CD14-positive monocyte (primary cell): ENCODE results near the gene PLA2G4A. TPM values are rescaled to one million over a fixed set of nuclear protein-coding genes. Genes with fewer than 3 reads are reported as not detected.

Experiments
- DNase-seq, 3 donors: peaks; one replicate each; pipeline ENCODE4 v3.0.0-alpha.2; 2011 to 2022
- H2AFZ ChIP-seq: 2 replicates; pipeline ENCODE4 v1.6.0; 2012; ENCODE audit warnings: mild to moderate bottlenecking, low read depth, low read length, inconsistent platforms; ENCODE audit not compliant: insufficient read depth, poor library complexity, severe bottlenecking
- H3K27ac ChIP-seq, 2 donors: 1 replicate in 1 of 2; 2 replicates in 1 of 2; pipeline ENCODE4 v1.5.1; 2012 to 2013; ENCODE audit warnings: low read length in 2 of 2, control low read depth in 1 of 2, inconsistent platforms in 1 of 2, low read depth in 1 of 2, mild to moderate bottlenecking in 1 of 2
- H3K27me3 ChIP-seq, 2 donors: one replicate each; pipeline versions ENCODE4 v1.6.0 to v1.6.1; 2011 to 2013; ENCODE audit warnings: low read length in 2 of 2; ENCODE audit not compliant: control insufficient read depth in 2 of 2, insufficient read depth in 2 of 2
- H3K36me3 ChIP-seq, 2 donors: replicated peaks in 1 of 2; 1 replicate in 1 of 2; 2 replicates in 1 of 2; pipeline versions ENCODE4 v1.5.1 to v1.6.1; 2012 to 2013; ENCODE audit warnings: low read length in 2 of 2, control low read depth in 1 of 2, inconsistent platforms in 1 of 2, mild to moderate bottlenecking in 1 of 2; ENCODE audit not compliant: insufficient read depth in 2 of 2, control insufficient read depth in 1 of 2
- H3K4me1 ChIP-seq, 2 donors: 1 replicate in 1 of 2; 2 replicates in 1 of 2; pipeline versions ENCODE4 v1.5.1 to v1.6.1; 2012 to 2013; ENCODE audit warnings: low read length in 2 of 2, control low read depth in 1 of 2, inconsistent platforms in 1 of 2, mild to moderate bottlenecking in 1 of 2, moderate library complexity in 1 of 2; ENCODE audit not compliant: insufficient read depth in 2 of 2, control insufficient read depth in 1 of 2
- H3K4me2 ChIP-seq: replicated peaks from 2 replicates; pipeline ENCODE3; 2012; ENCODE audit warnings: low read length, moderate library complexity, mild to moderate bottlenecking; ENCODE audit not compliant: poor library complexity, severe bottlenecking; ENCODE audit errors: extremely low read depth
- H3K4me3 ChIP-seq, 3 experiments: fragments of 200-600 bp in 1 of 3; sonication (generic) in 1 of 3; replicated peaks in 1 of 3; 1 replicate in 2 of 3; 2 replicates in 1 of 3; pipeline ENCODE4 v1.5.1; 2011 to 2013; ENCODE audit warnings: low read length in 3 of 3, mild to moderate bottlenecking in 3 of 3, control low read depth in 2 of 3, low read depth in 2 of 3, inconsistent platforms in 1 of 3, moderate library complexity in 1 of 3
- H3K79me2 ChIP-seq: 2 replicates; pipeline ENCODE4 v1.6.0; 2012; ENCODE audit warnings: mild to moderate bottlenecking, control low read depth, inconsistent platforms, low read length, moderate library complexity; ENCODE audit not compliant: insufficient read depth
- H3K9ac ChIP-seq: 2 replicates; pipeline ENCODE4 v1.6.0; 2017; ENCODE audit warnings: low read length, mild to moderate bottlenecking; ENCODE audit not compliant: insufficient read depth, poor library complexity, severe bottlenecking
- H3K9me3 ChIP-seq, 2 donors: replicated peaks in 1 of 2; 1 replicate in 1 of 2; 2 replicates in 1 of 2; pipeline versions ENCODE4 v1.5.1 to v1.6.1; 2012 to 2013; ENCODE audit warnings: low read length in 2 of 2, control low read depth in 1 of 2; ENCODE audit not compliant: control insufficient read depth in 1 of 2, insufficient read depth in 1 of 2
- H4K20me1 ChIP-seq: 2 replicates; pipeline ENCODE4 v1.6.0; 2012; ENCODE audit warnings: mild to moderate bottlenecking, low read length, control low read depth, moderate library complexity; ENCODE audit not compliant: insufficient read depth
- H3K27ac Mint-ChIP-seq, 7 donors: one replicate each; pipeline ENCODE4 v1.8.0; 2020; ENCODE audit warnings: mild to moderate bottlenecking in 7 of 7, mixed read lengths in 7 of 7, moderate library complexity in 6 of 7, inconsistent platforms in 2 of 7
- H3K27me3 Mint-ChIP-seq, 3 donors: one replicate each; pipeline ENCODE4 v1.8.0; 2021 to 2022; ENCODE audit warnings: low read depth in 3 of 3, mild to moderate bottlenecking in 3 of 3, mixed read lengths in 3 of 3, moderate library complexity in 3 of 3, inconsistent platforms in 1 of 3
- H3K36me3 Mint-ChIP-seq, 2 donors: one replicate each; pipeline ENCODE4 v1.8.0; 2020; ENCODE audit warnings: mixed read lengths in 2 of 2, inconsistent platforms in 1 of 2, mild to moderate bottlenecking in 1 of 2
- H3K4me1 Mint-ChIP-seq: one replicate; pipeline ENCODE4 v1.8.0; 2020; ENCODE audit warnings: mild to moderate bottlenecking, mixed read lengths
- H3K4me3 Mint-ChIP-seq, 2 donors: one replicate each; pipeline ENCODE4 v1.8.0; 2020; ENCODE audit warnings: mild to moderate bottlenecking in 2 of 2, mixed read lengths in 2 of 2, moderate library complexity in 1 of 2
- H3K9me3 Mint-ChIP-seq, 7 donors: one replicate each; pipeline ENCODE4 v1.8.0; 2020 to 2022; ENCODE audit warnings: mixed read lengths in 7 of 7, mild to moderate bottlenecking in 6 of 7, moderate library complexity in 6 of 7, inconsistent platforms in 2 of 7
- CTCF ChIP-seq: fragments of 200-600 bp; IDR thresholded peaks from one replicate; pipeline ENCODE4 v1.8.0; 2022; ENCODE audit warnings: antibody characterized with exemption, mild to moderate bottlenecking
- WGBS: methylation state at CpG from one replicate; pipeline ENCODE4 v1.1.5; 2013; ENCODE audit warnings: missing lambda C conversion rate; ENCODE audit not compliant: insufficient coverage; 5-methylcytosine and 5-hydroxymethylcytosine counted together
- intact Hi-C, 2 donors: fragments of 100-400 bp; cut with micrococcal nuclease; formaldehyde crosslinking; loops; one replicate each; pipeline versions ENCODE4 v1.15.0 to v1.15.1; 2023
- polyA plus RNA-seq, 3 donors: library from polyadenylated mRNA; depleted of rRNA in 1 of 3; unstranded in 2 of 3; stranded (reverse) in 1 of 3; fragments of 300-500 nt in 2 of 3; fragments of >200 nt in 1 of 3; fragmentation: Illumina TruSeq in 2 of 3; gene quantifications; 1 replicate in 2 of 3; 2 replicates in 1 of 3; pipeline ENCODE4 v1.2.3, GENCODE V29; 2012 to 2021

PLA2G4A gene
- polyA plus RNA-seq, 3 donors: 1.4 to 4.5 (median 4.1) TPM

- no peak overlapping the region for H3K4me3 Mint-ChIP-seq
- H2AFZ ChIP-seq: no peak overlapping the region
- TF ChIP-seq CTCF: no peak
- no peaks in the 10 kb centered on the region for H3K36me3 Mint-ChIP-seq
- no peaks in the 10 kb centered on the region for H3K9me3 ChIP-seq
- no peaks in the 10 kb centered on the region for H3K27me3 ChIP-seq
- peaks cover 0 to 4% of the 10 kb centered on the region in 2 donors for H3K4me1 ChIP-seq
- no peak overlapping the region for H3K27ac ChIP-seq
- H3K4me2 ChIP-seq: no peak overlapping the region
- no peak for DNase-seq
- WGBS: 98% methylated on average over 4 of the region's 6 CpGs
- peaks cover 0 to 2% (median 1%) of the 10 kb centered on the region in 3 donors for H3K27me3 Mint-ChIP-seq
- H3K4me1 Mint-ChIP-seq: peaks cover 9% of the 10 kb centered on the region
- intact Hi-C loops: no loop called here
- no peak overlapping the region for H3K27ac Mint-ChIP-seq
- no peak overlapping the region for H3K9ac ChIP-seq
- no peaks in the 10 kb centered on the region for H4K20me1 ChIP-seq
- H3K4me3 ChIP-seq: no peak overlapping the region
- no peaks in the 10 kb centered on the region for H3K36me3 ChIP-seq
- H3K9me3 Mint-ChIP-seq: no peaks in the 10 kb centered on the region
- no peaks in the 10 kb centered on the region for H3K79me2 ChIP-seq
Measured at GRCh38 chr1:186781730-186782129, 47.0 kb upstream of the PLA2G4A start.

GRCh38 chr1:186782791-186783190, 46.0 kb upstream of the PLA2G4A start:
- Mint-ChIP-seq H3K27ac (no peak overlapping the region), H3K36me3 (no peaks in the 10 kb centered on the region), H3K4me1 (peaks cover 9% of the 10 kb centered on the region), H3K27me3 (peaks cover 0 to 2% (median 1%) of the 10 kb centered on the region in 3 donors), H3K9me3 (no peaks in the 10 kb centered on the region), H3K4me3 (no peak overlapping the region)
- Histone ChIP-seq H2AFZ (no peak overlapping the region), H3K9me3 (no peaks in the 10 kb centered on the region), H3K36me3 (no peaks in the 10 kb centered on the region), H3K9ac (no peak overlapping the region), H3K27me3 (no peaks in the 10 kb centered on the region), H3K79me2 (no peaks in the 10 kb centered on the region), H3K4me3 (no peak overlapping the region), H4K20me1 (no peaks in the 10 kb centered on the region), H3K27ac (no peak overlapping the region), H3K4me1 (peaks cover 0 to 4% of the 10 kb centered on the region in 2 donors), H3K4me2 (no peak overlapping the region)
- no peak for DNase-seq
- no peak for TF ChIP-seq CTCF
- intact Hi-C loops: no loop called here
- no CpG with 5 or more reads among the region's 4 CpGs for WGBS
